NCI-H69 (cell line): Measurements from ENCODE around the gene PPP3CA.
A peak's percentile ranks its signal among the peaks of the same experiment; 100 is the strongest.
"Not testable (repeated sequence)": the region's sequence is repeated elsewhere in the genome, so short reads cannot be mapped to it uniquely, and the experiment has no call there.

Experiments
- DNase-seq: peaks from one replicate; lab custom pipeline; 2025; lab: John Stamatoyannopoulos, UW

The PPP3CA gene

DNA sequence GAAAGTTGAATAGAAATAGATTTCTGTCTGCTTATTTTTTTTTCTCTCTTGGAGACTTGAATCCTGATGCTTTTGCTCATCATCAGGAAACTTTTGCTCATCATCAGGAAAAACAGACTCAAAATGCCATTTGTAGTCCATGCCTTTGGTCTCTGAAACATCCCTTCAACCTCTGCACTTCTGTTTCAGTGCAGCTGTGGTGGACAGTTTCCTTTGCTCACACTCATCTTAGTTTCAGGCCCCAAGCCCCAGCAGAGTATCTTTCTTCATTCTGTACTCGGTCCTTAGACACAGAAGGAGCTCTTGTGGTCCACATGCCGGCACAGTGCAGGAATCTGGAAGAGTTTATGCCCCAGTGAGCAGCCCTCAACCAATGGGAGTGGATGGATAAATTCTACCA is 337.9 kb downstream of the PPP3CA start:
- no peak for DNase-seq

GRCh38 chr4:101008503-101008902 is 338.8 kb downstream of the PPP3CA start:
- peak; percentile 8 for DNase-seq

GRCh38 chr4:101005659-101006058 is 341.7 kb downstream of the PPP3CA start:
- no peak for DNase-seq

DNA sequence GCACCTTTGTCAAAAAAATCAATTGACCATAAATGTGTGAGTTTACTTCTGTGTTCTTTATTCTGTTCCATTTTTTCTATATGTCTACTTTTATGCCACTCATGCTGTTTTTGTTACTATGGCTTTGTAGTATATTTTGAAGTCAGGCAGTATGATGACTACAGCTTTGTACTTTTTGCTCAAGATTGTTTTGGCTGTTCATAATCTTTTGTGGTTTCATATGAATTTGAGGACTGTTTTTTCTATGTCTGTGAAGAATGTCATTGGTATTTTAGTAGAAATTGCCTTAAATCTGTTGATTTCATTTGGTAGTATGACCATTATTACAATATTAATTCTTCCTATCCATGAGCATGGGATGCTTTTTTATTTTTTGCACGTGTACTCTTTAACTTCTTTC is 346.8 kb downstream of the PPP3CA start:
- DNase-seq, result no peak

DNA sequence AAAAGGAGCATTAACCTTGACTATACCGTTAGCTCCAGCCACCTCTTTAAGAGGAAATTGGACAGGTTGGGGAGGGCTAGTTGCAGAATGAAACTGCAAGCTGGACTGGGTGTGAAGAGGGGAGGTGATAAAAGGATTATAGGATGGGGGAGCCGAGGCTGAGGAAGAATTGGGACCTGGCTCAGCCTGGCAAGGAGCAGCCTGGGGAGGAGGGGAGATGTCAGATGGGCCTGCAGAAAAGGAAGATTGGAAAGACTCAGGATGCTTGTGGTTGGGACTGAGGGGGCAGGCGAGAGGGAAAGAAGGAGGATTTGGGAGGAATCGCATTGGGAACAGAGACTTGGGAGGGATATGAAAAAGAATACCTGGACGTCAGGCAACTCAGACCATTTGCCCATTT is 351.7 kb downstream of the PPP3CA start:
- DNase-seq, result no peak

DNA sequence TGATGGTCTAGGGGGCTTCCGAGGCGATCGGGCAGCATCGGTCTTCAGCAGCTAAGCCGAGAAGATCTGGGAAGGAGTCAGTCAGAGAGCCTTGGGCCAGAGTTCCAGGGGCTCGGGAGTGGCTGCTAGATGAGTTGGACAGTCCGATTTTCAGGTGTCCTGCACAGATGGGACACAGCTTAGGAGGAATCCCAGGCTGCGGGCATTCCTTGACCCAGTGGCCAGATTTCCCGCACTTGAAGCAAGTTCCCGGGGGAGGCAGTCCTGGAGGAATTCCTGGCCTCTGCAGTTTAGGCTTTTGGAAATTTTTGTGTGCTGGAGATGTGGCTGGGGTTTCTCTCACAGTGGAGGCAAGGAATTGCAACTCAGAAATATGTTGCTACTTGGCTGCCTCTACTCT is 352.3 kb downstream of the PPP3CA start:
- not testable (repeated sequence) for DNase-seq

GRCh38 chr4:100991332-100992069 is 355.8 kb downstream of the PPP3CA start:
- DNase-seq, result not testable (repeated sequence)

DNA sequence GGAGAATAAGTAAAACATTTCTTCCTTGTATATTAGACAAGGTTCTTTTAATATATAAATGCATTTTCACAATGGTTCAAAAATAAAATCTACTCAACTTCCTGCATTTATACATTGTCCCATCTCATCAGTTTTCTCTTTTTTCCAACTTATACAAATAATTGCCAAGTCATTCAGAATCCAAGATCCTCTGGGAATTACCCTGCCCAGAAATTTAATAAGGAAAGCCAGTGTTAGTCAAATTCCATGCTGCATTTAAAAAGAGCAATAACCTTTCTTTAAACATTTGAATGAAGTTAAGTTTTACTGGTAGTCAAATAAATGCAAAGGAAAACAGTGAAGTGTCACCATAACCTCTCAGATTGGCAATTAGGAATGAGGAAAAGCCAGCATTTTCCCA is 357.9 kb downstream of the PPP3CA start:
- no peak for DNase-seq

GRCh38 chr4:100988876-100989275 is 358.4 kb downstream of the PPP3CA start:
- DNase-seq, result no peak

- no peak for DNase-seq
Measured at GRCh38 chr4:100986360-100986868, 360.9 kb downstream of the PPP3CA start.

GRCh38 chr4:100985576-100985975 is 361.8 kb downstream of the PPP3CA start:
- no peak for DNase-seq

- DNase-seq, result no peak
Measured at GRCh38 chr4:100984901-100985300, 362.4 kb downstream of the PPP3CA start.

- no peak for DNase-seq
Measured at GRCh38 chr4:100983426-100983825, 363.9 kb downstream of the PPP3CA start.

DNA sequence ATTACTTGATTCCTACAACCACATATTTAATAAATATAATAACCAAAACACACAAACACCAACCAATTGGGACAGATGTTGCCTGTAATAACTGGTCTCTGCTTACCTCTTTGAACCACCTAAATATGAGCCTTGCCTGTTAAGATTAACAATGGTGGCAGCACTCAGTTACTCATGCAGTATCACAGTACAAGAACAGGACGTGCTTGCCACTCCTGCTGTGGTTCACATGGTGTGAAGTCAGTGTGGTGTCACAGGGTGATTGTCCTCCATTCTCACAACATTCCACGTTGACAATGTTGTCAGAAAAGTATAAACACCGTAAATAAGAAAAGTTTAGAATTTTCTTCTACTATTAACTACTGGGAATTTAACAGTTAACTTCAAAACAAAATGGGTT is 365.0 kb downstream of the PPP3CA start:
- peak; percentile 30 for DNase-seq

DNA sequence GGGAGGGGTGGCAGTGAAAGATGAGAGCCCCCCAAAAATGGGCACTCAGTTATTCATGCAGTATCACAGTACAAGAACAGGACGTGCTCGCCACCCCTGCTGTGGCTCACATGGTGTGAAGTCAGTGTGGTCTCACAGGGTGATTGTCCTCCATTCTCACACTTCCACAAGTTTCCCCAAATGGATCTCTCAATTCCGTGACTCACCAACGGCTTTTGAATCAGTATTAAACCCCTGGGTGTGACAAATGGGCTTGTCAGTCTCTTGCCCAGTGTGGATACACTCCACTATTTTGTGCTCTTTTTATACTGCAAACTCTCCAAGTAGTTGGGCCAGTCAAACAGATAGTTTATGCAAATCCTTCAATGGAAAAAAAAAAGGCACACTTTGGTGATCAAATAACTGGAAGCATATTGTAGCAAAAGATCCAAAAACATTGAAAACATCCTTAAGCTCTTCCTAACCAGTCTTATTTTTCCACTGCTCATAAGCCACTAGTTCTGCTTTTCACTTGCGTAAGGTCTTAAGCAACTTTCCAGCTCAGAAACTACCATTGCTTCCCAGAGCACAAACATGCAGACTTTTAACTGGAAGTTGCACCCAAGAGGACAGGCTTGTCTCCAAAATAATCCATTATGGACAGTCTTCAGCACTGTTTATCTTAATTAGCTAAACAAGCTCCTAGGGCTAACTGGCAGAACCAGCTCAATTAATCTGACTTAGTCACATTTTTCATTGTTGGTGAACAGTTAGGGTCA is 365.7 kb downstream of the PPP3CA start:
- peak; percentile 32 for DNase-seq

GRCh38 chr4:100979736-100980135 is 367.6 kb downstream of the PPP3CA start:
- DNase-seq, result no peak

- peak; percentile 4 for DNase-seq
Measured at GRCh38 chr4:100977746-100978397, 369.5 kb downstream of the PPP3CA start.

DNA sequence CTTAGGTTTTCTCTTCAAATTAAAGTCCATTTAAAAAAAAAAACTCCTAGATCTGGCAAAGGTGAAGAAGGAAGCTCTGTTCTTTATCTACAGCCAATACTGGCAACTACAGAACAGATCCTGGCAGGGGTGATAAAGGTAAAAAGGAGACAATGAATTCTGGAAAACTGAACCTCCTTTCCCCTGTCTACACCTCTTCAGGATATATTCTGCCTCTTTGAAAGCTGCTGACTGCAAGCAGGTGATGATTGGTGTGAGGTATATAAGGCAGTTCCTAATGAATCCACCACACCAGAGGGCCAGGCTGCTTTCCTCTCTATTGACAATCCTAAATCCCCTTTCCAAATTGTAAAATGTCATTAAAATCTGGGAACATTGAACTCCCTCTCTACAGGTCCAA is 370.1 kb downstream of the PPP3CA start:
- DNase-seq, result no peak
